ENCODE measurements around the gene GPC6.

GRCh38 chr13:94327318-94327717 lies 1100.7 kb downstream of the GPC6 start:
- TF ChIP-seq CTCF (IDR thresholded peaks at IDR 0.05) (no peak), POLR2A (IDR thresholded peaks at IDR 0.05) (no peak), POLR2AphosphoS5 (IDR thresholded peaks at IDR 0.05) (no peak)
